GM18861 (cell line): ENCODE data around the gene USE1.
A peak's percentile ranks its signal among the peaks of the same experiment; 100 is the strongest.
"Not testable (repeated sequence)": the region's sequence is repeated elsewhere in the genome, so short reads cannot be mapped to it uniquely, and the experiment has no call there.

Experiments
- ATAC-seq: cut with Tn5 transposase; IDR thresholded peaks from one replicate; pipeline ENCODE4 v1.9.1; 2021; ENCODE audit not compliant: unreplicated experiment

Gene USE1

GRCh38 chr19:17215127-17215971 lies at the start of gene USE1:
TSS of gene USE1 (plus strand) at chr19:17215357. CDS start at chr19:17215406, 49 bp downstream.
- peak; percentile 77 for ATAC-seq

- ATAC-seq: no peak
These were observed 49.4 kb upstream of the USE1 start for GRCh38 chr19:17165715-17166114.

- ATAC-seq: no peak
These were observed 44.4 kb upstream of the USE1 start for GRCh38 chr19:17170538-17171297.

- ATAC-seq: no peak
These were observed 43.3 kb upstream of the USE1 start for GRCh38 chr19:17171874-17172273.

GRCh38 chr19:17172624-17173345 lies 42.4 kb upstream of the USE1 start:
- no peak for ATAC-seq

- no peak for ATAC-seq
These were observed 36.9 kb upstream of the USE1 start for GRCh38 chr19:17178291-17178690.

- ATAC-seq: no peak
These were observed 34.0 kb upstream of the USE1 start for GRCh38 chr19:17180997-17181702.

GRCh38 chr19:17183271-17183761 lies 31.8 kb upstream of the USE1 start:
- ATAC-seq: no peak

GRCh38 chr19:17183858-17184321 lies 31.3 kb upstream of the USE1 start:
- peak; percentile 66 for ATAC-seq

- peak; percentile 9 for ATAC-seq
These were observed 30.8 kb upstream of the USE1 start for GRCh38 chr19:17184371-17184841.

GRCh38 chr19:17185590-17185989 lies 29.6 kb upstream of the USE1 start:
- no peak for ATAC-seq

- ATAC-seq: not testable (repeated sequence)
These were observed 23.4 kb upstream of the USE1 start for GRCh38 chr19:17191736-17192135.

GRCh38 chr19:17192751-17193150 lies 22.4 kb upstream of the USE1 start:
- ATAC-seq: no peak

GRCh38 chr19:17194608-17195007 lies 20.5 kb upstream of the USE1 start:
- ATAC-seq: no peak

GRCh38 chr19:17195106-17195505 lies 20.1 kb upstream of the USE1 start:
- ATAC-seq: no peak

- no peak for ATAC-seq
These were observed 18.5 kb upstream of the USE1 start for GRCh38 chr19:17196610-17197009.

GRCh38 chr19:17197666-17198065 lies 17.5 kb upstream of the USE1 start:
- no peak for ATAC-seq

- ATAC-seq: no peak
These were observed 14.6 kb upstream of the USE1 start for GRCh38 chr19:17200408-17201079.

- ATAC-seq: no peak
These were observed 12.9 kb upstream of the USE1 start for GRCh38 chr19:17202249-17202648.

- ATAC-seq: no peak
These were observed 12.4 kb upstream of the USE1 start for GRCh38 chr19:17202713-17203112.
